Retina (tissue), 1 donor: ENCODE measurements around the gene MYDGF.
"Not testable (repeated sequence)": the region's sequence is repeated elsewhere in the genome, so short reads cannot be mapped to it uniquely, and the experiment has no call there.

Experiments used
- DNase-seq: peaks from one replicate; pipeline ENCODE4 v3.0.0-alpha.2; 2016

The MYDGF gene

GRCh38 chr19:4669723-4670480, at the start of gene MYDGF:
TSS of gene MYDGF (minus strand) at chr19:4670342. CDS start at chr19:4670334, 8 bp downstream.
- DNase-seq: peak; percentile 81

- no peak for DNase-seq
These were observed 49.3 kb upstream of the MYDGF start for GRCh38 chr19:4719499-4719866.

- no peak for DNase-seq
These were observed 48.0 kb upstream of the MYDGF start for GRCh38 chr19:4717966-4718701.

GRCh38 chr19:4717191-4717965, 47.2 kb upstream of the MYDGF start:
- no peak for DNase-seq

- no peak for DNase-seq
These were observed 45.5 kb upstream of the MYDGF start for GRCh38 chr19:4715529-4716221.

- not testable (repeated sequence) for DNase-seq
These were observed 45.0 kb upstream of the MYDGF start for GRCh38 chr19:4715178-4715528.

GRCh38 chr19:4714016-4714415, 43.9 kb upstream of the MYDGF start:
- no peak for DNase-seq

- DNase-seq: no peak
These were observed 43.3 kb upstream of the MYDGF start for GRCh38 chr19:4713384-4713951.

GRCh38 chr19:4712771-4713170, 42.6 kb upstream of the MYDGF start:
- no peak for DNase-seq

GRCh38 chr19:4711211-4711610, 41.1 kb upstream of the MYDGF start:
- DNase-seq: no peak

GRCh38 chr19:4710281-4710600, 40.1 kb upstream of the MYDGF start:
- no peak for DNase-seq

- no peak for DNase-seq
These were observed 39.5 kb upstream of the MYDGF start for GRCh38 chr19:4709440-4710280.

GRCh38 chr19:4707956-4708650, 38.0 kb upstream of the MYDGF start:
- DNase-seq: no peak

- DNase-seq: no peak
These were observed 37.2 kb upstream of the MYDGF start for GRCh38 chr19:4707322-4707721.

- DNase-seq: no peak
These were observed 35.4 kb upstream of the MYDGF start for GRCh38 chr19:4705413-4706131.

- DNase-seq: no peak
These were observed 34.2 kb upstream of the MYDGF start for GRCh38 chr19:4704317-4704673.

GRCh38 chr19:4703671-4704316, 33.7 kb upstream of the MYDGF start:
- DNase-seq: no peak

- DNase-seq: no peak
These were observed 32.6 kb upstream of the MYDGF start for GRCh38 chr19:4702764-4703163.

- DNase-seq: no peak
These were observed 31.4 kb upstream of the MYDGF start for GRCh38 chr19:4701557-4701956.

- no peak for DNase-seq
These were observed 30.5 kb upstream of the MYDGF start for GRCh38 chr19:4700693-4700970.
